Kidney (tissue), 14 donors: ENCODE results near the gene PDIA5. TPM values are rescaled to one million over a fixed set of nuclear protein-coding genes. Genes with fewer than 3 reads are reported as not detected.

Source experiments
- DNase-seq, 5 donors: peaks; one replicate each; pipeline ENCODE4 v3.0.0-alpha.2; 2013 to 2020
- FAIRE-seq: peaks from 2 replicates; lab custom pipeline; 2012; peaks lifted over from hg19 to GRCh38; lab: Jason Lieb, UNC
- H3K27ac ChIP-seq, 2 donors: one replicate each; pipeline ENCODE4 v1.7.0; 2013; ENCODE audit warnings: low read depth in 2 of 2, low read length in 2 of 2, inconsistent platforms in 1 of 2
- H3K27me3 ChIP-seq: one replicate; pipeline ENCODE4 v1.7.1; 2013; ENCODE audit warnings: low read length, inconsistent platforms; ENCODE audit not compliant: control insufficient read depth, insufficient read depth
- H3K36me3 ChIP-seq, 3 donors: one replicate each; pipeline versions ENCODE4 v1.7.0 to v1.7.1; 2013; ENCODE audit warnings: low read length in 3 of 3, control low read depth in 1 of 3, inconsistent platforms in 1 of 3; ENCODE audit not compliant: insufficient read depth in 3 of 3, control insufficient read depth in 2 of 3
- H3K4me1 ChIP-seq, 3 donors: one replicate each; pipeline versions ENCODE4 v1.7.0 to v1.7.1; 2013; ENCODE audit warnings: low read length in 3 of 3, inconsistent platforms in 1 of 3, low read depth in 1 of 3; ENCODE audit not compliant: control insufficient read depth in 2 of 3, insufficient read depth in 2 of 3
- H3K4me3 ChIP-seq, 3 donors: one replicate each; pipeline versions ENCODE4 v1.7.0 to v1.8.1; 2013; ENCODE audit warnings: low read length in 3 of 3, control low read depth in 1 of 3, inconsistent platforms in 1 of 3
- H3K9ac ChIP-seq, 3 donors: one replicate each; pipeline versions ENCODE4 v1.7.0 to v1.7.1; 2013; ENCODE audit warnings: low read length in 3 of 3, control low read depth in 1 of 3, inconsistent platforms in 1 of 3
- H3K9me3 ChIP-seq, 3 donors: one replicate each; pipeline versions ENCODE4 v1.7.0 to v1.7.1; 2013; ENCODE audit warnings: low read length in 3 of 3, control low read depth in 1 of 3, inconsistent platforms in 1 of 3; ENCODE audit not compliant: control insufficient read depth in 2 of 3, insufficient read depth in 1 of 3
- intact Hi-C: fragments of 100-400 bp; cut with DNase I; formaldehyde crosslinking; loops from one replicate; pipeline ENCODE4 v1.11.1; 2022
- polyA plus RNA-seq: library from polyadenylated mRNA; stranded (reverse); fragments of 350-450 nt; fragmentation: Illumina TruSeq; extraction: RNeasy Lipid Tissue Mini Kit (QIAGEN cat#74804); gene quantifications from one replicate; pipeline ENCODE4 v1.2.3, GENCODE V29; 2014; ENCODE audit warnings: low read depth, low replicate concordance; ENCODE audit not compliant: insufficient read depth
- total RNA-seq: library from RNA; stranded (reverse); fragmentation: NEBNext Ultra II Directional; extraction: Animal tissue kit (Norgen Biotek cat#: 25700); gene quantifications from one replicate; pipeline ENCODE4 v1.2.1, GENCODE V29; 2021
- TF ChIP-seq, protein P1 (sequence below): IDR thresholded peaks from 3 replicates; pipeline ENCODE4 v1.5.1; 2012; ENCODE audit warnings: mild to moderate bottlenecking, moderate library complexity, borderline replicate concordance; ENCODE audit not compliant: insufficient read depth; ENCODE audit errors: extremely low read depth
- donor health status: control.
- donor health status: control.
- donor health status: control.
- donor health status: control.
- donor health status: control.
- donor health status: DM: yes; HTN: yes; CAD: no.
- donor health status: Normal renal cell carcinoma (clear cell type).

The PDIA5 gene
- total and polyA plus RNA-seq, 2 donors from 2014 or later = 19.9 to 27.9 TPM

DNA sequence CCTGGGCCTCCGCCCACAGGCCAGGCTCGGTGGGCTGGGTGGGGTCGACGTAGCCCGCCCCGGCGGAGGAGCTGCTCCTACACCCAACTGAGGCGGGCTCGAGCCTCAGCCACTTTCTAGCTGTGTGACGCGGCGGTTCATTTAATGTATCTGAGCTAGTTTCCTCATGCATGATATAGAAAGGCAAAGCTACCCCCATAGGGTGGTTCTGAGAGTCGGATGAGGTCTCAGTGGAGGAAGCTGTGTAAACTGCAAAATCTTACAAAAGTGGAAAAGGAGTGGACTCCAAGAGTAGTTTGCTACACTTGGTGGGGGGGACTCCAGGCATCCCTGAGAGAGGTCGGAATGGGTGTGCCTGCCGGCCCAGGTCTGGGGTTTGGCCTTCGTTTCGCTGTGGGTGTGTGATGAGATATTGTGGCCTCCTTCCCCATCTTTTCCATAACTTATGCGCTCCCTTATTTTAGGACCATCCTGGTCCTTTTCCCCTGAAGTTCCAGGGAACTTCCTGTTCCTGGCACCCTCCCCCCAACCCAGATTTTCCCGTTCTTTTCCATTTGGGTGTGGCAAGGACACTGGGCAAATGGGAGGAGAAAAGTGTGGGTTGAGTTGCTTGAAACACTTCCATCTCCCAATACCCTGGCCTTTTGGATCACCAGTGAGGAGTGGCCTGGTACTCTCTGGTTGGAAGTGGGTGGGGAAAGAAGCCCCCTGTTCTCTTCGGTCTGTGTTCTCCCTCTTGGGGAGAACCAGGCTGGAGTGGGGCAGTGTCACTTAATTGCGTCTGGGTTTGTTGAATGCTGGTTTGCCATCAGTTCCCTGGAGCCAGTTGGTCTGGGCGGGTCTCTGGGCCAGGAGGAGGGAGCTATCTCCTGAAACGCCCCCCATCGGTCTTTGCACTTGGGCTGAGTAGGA lies 1.1 kb downstream of the PDIA5 start:
- Histone ChIP-seq H3K4me1 (peaks cover 0 to 7% (median 0%) of the 10 kb centered on the region in 3 donors), H3K36me3 (no peaks in the 10 kb centered on the region), H3K27me3 (no peaks in the 10 kb centered on the region), H3K4me3 (peak overlapping the region; percentile 56 to 75 (median 60)), H3K9ac (peak overlapping the region; percentile 24 to 75 (median 35)), H3K9me3 (no peaks in the 10 kb centered on the region), H3K27ac (peak overlapping the region; percentile 1 to 68)
- DNase-seq (peak in 1 of 5 donors; percentile 60), FAIRE-seq (no peak)
- TF ChIP-seq, protein P1, sequence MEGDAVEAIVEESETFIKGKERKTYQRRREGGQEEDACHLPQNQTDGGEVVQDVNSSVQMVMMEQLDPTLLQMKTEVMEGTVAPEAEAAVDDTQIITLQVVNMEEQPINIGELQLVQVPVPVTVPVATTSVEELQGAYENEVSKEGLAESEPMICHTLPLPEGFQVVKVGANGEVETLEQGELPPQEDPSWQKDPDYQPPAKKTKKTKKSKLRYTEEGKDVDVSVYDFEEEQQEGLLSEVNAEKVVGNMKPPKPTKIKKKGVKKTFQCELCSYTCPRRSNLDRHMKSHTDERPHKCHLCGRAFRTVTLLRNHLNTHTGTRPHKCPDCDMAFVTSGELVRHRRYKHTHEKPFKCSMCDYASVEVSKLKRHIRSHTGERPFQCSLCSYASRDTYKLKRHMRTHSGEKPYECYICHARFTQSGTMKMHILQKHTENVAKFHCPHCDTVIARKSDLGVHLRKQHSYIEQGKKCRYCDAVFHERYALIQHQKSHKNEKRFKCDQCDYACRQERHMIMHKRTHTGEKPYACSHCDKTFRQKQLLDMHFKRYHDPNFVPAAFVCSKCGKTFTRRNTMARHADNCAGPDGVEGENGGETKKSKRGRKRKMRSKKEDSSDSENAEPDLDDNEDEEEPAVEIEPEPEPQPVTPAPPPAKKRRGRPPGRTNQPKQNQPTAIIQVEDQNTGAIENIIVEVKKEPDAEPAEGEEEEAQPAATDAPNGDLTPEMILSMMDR = no peak
- intact Hi-C loops = no loop called here

DNA sequence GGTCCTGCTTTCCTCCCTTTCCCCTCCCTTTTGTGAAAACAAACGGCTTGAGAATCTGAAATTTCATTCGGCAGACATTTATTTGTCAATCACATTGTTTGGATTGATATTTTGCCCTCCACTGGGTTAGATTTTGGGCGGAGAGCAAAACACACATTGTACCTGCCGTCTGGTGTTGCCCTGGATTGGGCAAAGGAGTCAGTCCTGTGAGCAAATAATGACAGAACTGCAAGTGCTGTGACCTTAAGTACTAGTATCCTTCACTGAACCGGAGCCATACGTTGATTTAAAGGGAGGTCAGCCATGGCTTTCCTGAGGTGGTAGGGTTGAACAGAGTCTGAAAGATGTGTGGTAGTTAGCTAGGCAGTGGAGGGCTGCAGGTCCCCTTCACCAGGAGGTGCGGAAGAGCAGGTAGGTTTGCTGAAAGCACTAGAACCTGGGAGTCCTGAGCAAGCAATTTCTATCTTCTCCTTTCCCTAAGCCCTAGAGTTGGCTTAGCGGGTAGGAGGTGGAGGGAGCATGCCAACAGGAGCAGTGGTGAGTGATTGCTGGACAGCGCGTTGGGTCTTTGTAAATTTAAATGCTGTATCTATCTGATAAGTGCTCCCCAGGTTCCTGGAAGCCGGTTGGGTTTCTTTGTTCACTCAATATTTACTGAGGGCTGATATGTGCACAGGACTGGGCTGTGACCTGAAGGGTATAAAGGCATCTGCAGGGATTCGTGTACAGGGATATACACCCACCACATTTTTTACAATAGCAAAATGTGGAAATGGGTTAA lies 2.0 kb downstream of the PDIA5 start:
- peak overlapping the region in 2 of 3 donors; percentile 60 to 75 for H3K4me3 ChIP-seq
- intact Hi-C loops = no loop called here
- H3K27me3 ChIP-seq = no peaks in the 10 kb centered on the region
- peaks cover 0 to 7% (median 0%) of the 10 kb centered on the region in 3 donors for H3K4me1 ChIP-seq
- no peaks in the 10 kb centered on the region for H3K36me3 ChIP-seq
- no peak overlapping the region for H3K27ac ChIP-seq
- H3K9me3 ChIP-seq = no peaks in the 10 kb centered on the region
- no peak for DNase-seq
- FAIRE-seq = no peak
- TF ChIP-seq, protein P1 = no peak
- H3K9ac ChIP-seq = no peak overlapping the region

DNA sequence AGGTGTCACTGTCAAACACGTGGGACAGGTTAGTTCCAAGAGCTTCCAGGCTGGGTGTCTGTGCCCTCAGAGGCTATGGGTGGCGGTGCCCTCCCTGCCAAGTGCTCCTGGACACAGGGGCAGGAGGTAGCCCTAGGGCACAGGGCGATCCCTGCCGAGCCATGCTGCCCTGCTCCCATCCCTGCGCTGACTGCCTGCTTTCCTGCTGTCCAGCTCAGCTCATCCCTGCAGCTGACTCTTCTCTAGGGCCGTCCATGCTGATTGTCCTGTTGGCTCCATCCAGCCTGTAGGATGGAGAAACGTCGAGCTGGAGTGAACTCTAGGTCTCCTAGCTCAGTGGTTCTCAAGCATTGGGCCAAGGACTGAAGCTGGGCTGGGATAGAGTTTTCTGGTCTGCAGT lies 3.7 kb downstream of the PDIA5 start:
- Histone ChIP-seq H3K4me1 (peaks cover 0 to 7% (median 0%) of the 10 kb centered on the region in 3 donors), H3K9me3 (no peaks in the 10 kb centered on the region), H3K36me3 (no peaks in the 10 kb centered on the region), H3K27me3 (no peaks in the 10 kb centered on the region), H3K27ac (no peak overlapping the region), H3K4me3 (no peak overlapping the region), H3K9ac (no peak overlapping the region)
- DNase-seq (no peak), FAIRE-seq (no peak)
- intact Hi-C loops = no loop called here
- TF ChIP-seq, protein P1 = no peak
